SK-N-MC (cell line): ENCODE measurements around the gene PSMB11.

ENCODE experiments used
- DNase-seq: peaks from one replicate; pipeline ENCODE4 v3.0.0-alpha.2; 2011; ENCODE audit warnings: low read depth, low spot score
- H3K27ac ChIP-seq: fragments of 200-600 bp; sonication (generic); 2 replicates; pipeline ENCODE4 v1.5.1; 2016; ENCODE audit warnings: mixed run types
- H3K36me3 ChIP-seq: fragments of 200-600 bp; sonication (generic); 2 replicates; pipeline ENCODE4 v1.6.1; 2017; ENCODE audit warnings: antibody characterized with exemption, low read length, mixed read lengths; ENCODE audit not compliant: insufficient read depth
- H3K4me3 ChIP-seq: fragments of 200-600 bp; sonication (generic); 2 replicates; pipeline ENCODE4 v1.5.1; 2016
- H3K9ac ChIP-seq: fragments of 200-600 bp; sonication (generic); 2 replicates; pipeline ENCODE4 v1.8.0; 2017; ENCODE audit warnings: mixed run types, mixed read lengths; ENCODE audit not compliant: insufficient read length
- H3K9me3 ChIP-seq: fragments of 200-600 bp; sonication (generic); 2 replicates; pipeline ENCODE4 v1.6.1; 2017; ENCODE audit warnings: low read depth, mild to moderate bottlenecking, antibody characterized with exemption, low read length, moderate library complexity, mixed read lengths
- EZH2 ChIP-seq: fragments of 200-600 bp; sonication (generic); IDR thresholded peaks from one replicate; pipeline ENCODE4 v1.6.1; 2017; ENCODE audit warnings: antibody characterized with exemption
- FOXP2 ChIP-seq: optimal IDR thresholded peaks from 2 replicates; pipeline ENCODE3; 2011; ENCODE audit warnings: mild to moderate bottlenecking, moderate library complexity; ENCODE audit not compliant: insufficient read depth; ENCODE audit errors: extremely low read length, control extremely low read depth
- POLR2AphosphoS5 ChIP-seq: IDR thresholded peaks from 2 replicates; pipeline ENCODE4 v1.6.1; 2012; ENCODE audit warnings: mild to moderate bottlenecking, low read depth, low read length, borderline replicate concordance

PSMB11 gene

DNA sequence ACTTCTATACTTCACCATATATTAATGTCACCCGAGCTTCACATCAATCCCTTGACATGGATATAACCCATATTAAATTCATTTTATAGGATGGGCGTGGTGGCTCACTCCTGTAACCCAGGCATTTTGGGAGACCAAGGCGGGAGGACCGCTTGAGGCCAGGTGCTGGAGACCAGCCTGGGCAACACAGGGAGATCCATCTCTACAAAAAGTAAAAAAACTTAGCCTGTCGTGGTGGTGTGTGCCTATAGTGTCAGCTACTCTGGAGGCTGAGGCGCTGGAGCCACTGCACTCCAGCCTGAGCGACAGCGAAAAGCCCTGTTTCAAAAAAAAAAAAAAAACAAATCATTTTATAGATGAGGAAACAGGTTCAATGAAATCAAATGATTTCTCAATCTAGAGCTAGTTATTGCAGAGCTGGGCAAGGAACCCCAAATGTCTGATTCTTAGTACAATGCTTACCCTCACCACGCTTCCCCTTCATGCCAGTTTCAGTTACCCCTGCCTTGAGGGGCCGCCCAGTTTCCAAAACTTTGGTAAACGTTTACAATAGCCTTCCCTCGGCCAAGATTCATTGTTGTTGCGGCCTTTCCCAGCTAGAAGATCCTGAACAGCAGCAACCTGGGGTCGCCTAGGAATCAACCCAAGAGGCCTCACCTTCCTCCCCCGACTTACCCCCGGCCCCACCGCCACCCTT lies 8.1 kb upstream of the PSMB11 start:
- H3K36me3 ChIP-seq: peaks cover 40% of the 10 kb centered on the region
- peak overlapping the region; percentile 98 for H3K27ac ChIP-seq
- no peaks in the 10 kb centered on the region for H3K9me3 ChIP-seq
- TF ChIP-seq FOXP2 (no peak), POLR2AphosphoS5 (no peak)
- peak overlapping the region; percentile 83 for H3K4me3 ChIP-seq
- DNase-seq: no peak
- peak overlapping the region; percentile 96 for H3K9ac ChIP-seq

DNA sequence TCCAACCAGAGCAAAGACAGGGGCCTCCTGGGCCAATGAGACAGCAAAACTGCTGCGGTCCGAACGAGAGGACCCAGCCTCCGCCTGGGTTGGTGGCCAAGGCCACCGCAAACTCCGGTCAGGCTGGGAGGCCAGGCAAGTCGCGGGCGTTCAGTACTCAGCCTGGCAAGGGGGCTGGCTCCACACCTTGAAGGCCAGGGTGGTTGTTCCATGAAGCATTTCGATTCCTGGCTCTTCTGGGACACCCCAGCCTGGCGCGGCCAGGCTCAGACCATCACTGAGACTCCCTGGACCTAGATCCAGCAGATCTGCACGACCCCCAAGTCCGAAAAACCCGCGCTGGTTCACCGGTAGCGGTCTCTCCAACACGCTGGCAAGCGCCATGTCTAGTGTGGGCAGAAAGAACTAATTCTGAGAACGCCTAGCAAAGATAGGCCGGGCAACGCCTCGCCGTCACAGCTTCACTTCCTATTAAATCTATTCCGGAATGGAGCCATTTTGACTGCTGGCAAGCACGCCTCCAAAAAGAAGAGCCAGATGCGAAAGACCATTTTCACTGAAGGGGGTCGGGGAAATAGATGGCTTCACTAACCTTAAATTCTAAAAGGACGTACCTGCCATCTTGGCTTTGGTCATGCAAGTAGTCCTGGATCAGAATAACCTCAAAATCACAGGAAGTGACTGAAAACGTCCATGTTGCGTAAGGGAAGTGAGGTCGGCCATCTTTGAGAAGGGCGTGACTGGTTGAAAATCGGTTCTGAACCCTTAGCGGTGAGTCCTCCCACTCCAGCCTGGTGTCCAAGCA lies 7.3 kb upstream of the PSMB11 start, which contains the start of gene PSMB5:
Gene PSMB5, minus strand, starts transcription at position 403 of the 805 bp plus-strand sequence. Its CDS starts 19 bp downstream, at position 384.
- H3K4me3 ChIP-seq: peak within 1 kb of the TSS; percentile 83
- H3K9me3 ChIP-seq: no peaks in the 10 kb centered on the region
- H3K36me3 ChIP-seq: peaks cover 34% of the 10 kb centered on the region
- no peak for TF ChIP-seq EZH2
- TF ChIP-seq POLR2AphosphoS5: peak; percentile 88
- TF ChIP-seq FOXP2: no peak
- peak; percentile 92 for DNase-seq
- H3K9ac ChIP-seq: peak within 1 kb of the TSS; percentile 96
- peak within 1 kb of the TSS; percentile 98 for H3K27ac ChIP-seq

DNA sequence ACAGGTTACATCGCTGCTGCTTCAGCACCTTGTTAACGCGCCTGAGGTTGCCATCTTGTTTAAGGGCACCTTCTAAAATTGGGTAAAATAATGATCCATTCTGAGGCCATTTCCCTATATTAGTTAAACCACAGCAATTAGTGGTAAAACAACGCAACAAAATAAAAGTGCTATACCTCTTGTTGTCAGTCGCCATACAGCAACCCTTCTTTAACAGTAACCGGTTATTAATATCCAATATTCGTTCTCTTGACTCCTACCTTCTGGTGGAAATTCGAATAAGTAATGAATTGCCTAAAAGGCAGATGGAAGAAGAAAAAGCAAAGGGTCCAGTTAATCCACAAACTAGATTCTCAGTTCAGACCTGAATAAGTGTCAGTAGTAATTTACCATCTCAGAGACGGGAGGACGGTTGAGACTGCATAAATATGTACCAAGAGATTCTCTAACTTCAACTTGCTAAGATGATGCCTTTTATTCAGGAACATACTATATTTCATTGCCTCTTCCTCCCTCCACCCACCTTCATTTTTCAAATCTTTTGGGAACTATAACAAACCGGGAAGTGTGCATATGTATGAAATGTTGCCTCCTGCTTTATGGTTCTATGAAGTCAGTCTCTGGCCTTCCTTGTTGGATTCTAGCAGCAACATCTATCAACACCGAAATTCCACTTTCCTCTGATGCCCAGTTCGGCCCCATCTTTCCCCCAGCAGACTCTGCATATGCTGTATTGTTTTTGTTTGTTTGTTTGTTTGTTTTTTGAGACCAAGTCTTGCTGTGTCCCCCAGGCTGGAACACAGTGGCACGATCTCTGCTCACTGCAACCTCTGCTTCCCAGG lies 6.5 kb upstream of the PSMB11 start:
- TF ChIP-seq POLR2AphosphoS5: no peak; the same call in 1 of the 2 replicates
- TF ChIP-seq FOXP2: no peak
- no peak for TF ChIP-seq EZH2
- Histone ChIP-seq H3K9me3 (no peaks in the 10 kb centered on the region), H3K9ac (peak overlapping the region; percentile 96), H3K36me3 (peaks cover 30% of the 10 kb centered on the region), H3K27ac (peak overlapping the region; percentile 98), H3K4me3 (peak overlapping the region; percentile 83)
- no peak for DNase-seq

DNA sequence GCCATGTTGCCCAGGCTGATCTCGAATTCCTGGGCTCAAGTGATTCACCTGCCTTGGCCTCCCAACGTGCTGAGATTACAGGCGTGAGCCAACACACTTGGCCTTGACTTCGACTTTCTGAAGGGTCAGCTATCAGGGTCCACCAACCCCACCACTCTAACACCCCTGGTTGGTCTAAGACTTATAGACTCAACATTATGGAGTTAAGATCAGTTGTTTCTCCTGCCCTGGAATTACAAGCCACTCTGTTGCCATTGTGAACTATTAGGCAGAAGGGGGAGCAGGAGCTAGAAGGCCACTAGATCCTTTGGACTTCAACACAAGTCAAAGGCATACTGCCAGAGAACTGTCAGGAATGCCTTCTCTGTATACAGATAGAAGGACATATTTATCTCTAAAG lies 1.9 kb upstream of the PSMB11 start:
- Histone ChIP-seq H3K9ac (no peak overlapping the region), H3K36me3 (no peaks in the 10 kb centered on the region), H3K27ac (no peak overlapping the region), H3K9me3 (no peaks in the 10 kb centered on the region), H3K4me3 (no peak overlapping the region)
- no peak for DNase-seq
- no peak for TF ChIP-seq EZH2
- TF ChIP-seq FOXP2: no peak
- no peak for TF ChIP-seq POLR2AphosphoS5

DNA sequence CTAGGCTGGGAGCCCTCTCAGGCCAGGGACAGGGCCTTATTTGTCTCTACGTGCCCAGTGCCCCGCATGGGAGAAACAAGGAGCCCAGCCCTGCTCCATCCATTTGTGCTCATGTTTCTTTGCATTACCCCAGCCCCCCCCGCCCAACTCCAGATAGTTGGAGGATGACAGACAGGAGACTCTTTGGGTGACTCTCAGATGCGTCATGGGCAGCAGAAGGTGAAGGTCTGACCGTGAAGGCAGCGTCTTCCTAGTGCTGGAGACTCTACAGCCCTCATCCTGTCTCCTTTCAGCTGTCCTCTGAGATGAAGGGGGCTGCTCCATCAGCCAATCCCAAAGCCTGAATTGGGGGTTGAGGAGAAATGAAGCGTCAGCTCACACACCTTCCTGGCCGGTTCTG lies 283 bp upstream of the PSMB11 start:
- H3K9me3 ChIP-seq: no peaks in the 10 kb centered on the region
- DNase-seq: no peak
- no peaks in the 10 kb centered on the region for H3K36me3 ChIP-seq
- no peak overlapping the region for H3K27ac ChIP-seq
- no peak overlapping the region for H3K9ac ChIP-seq
- H3K4me3 ChIP-seq: no peak overlapping the region
- TF ChIP-seq POLR2AphosphoS5: no peak
- TF ChIP-seq EZH2: no peak
- TF ChIP-seq FOXP2: no peak

DNA sequence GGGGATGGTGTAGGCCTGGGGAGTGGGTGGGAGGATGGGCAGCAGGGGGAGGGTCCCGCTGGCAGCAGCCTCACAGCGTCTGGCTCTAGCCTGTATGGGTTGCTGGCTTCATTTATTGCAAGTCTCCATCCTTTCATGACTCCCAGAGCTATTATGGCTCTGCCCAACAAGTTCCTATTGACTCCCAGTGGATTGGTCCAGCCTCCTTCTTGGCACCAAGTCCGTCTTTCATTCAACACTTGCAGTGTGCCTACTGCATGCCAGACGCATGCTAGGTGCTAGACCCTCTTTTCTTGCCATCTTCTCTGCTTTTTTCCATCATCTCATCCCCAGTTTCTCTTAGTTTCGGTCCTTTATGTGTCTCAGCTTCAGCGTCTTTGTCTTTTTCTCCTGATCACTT lies 1.1 kb downstream of the PSMB11 start:
- Histone ChIP-seq H3K9ac (no peak overlapping the region), H3K36me3 (no peaks in the 10 kb centered on the region), H3K9me3 (no peaks in the 10 kb centered on the region), H3K27ac (no peak overlapping the region), H3K4me3 (no peak overlapping the region)
- DNase-seq: no peak
- no peak for TF ChIP-seq FOXP2
- no peak for TF ChIP-seq POLR2AphosphoS5
- TF ChIP-seq EZH2: no peak

DNA sequence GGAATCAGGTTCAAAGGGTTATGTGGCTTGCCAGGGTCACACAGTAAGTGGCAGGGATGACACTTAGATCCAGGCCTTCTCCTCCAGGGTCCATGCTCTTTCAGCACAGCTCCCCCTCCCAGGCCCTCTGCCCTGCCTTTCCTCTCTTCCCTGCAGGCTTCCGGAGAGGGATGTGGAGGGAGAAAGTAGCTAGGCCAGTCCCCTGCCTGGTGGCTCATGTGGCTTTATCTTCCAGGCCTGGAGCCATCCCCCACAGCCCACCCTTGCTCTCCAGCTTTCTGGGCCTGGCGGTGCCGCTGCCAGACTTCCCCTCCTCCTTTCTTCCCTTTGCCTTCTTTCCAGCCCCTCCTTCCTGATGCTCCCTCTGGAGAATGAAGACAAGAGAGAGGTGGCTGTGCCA lies 1.7 kb downstream of the PSMB11 start:
- no peak for TF ChIP-seq EZH2
- TF ChIP-seq FOXP2: no peak
- no peak for TF ChIP-seq POLR2AphosphoS5
- no peaks in the 10 kb centered on the region for H3K9me3 ChIP-seq
- H3K36me3 ChIP-seq: no peaks in the 10 kb centered on the region
- no peak for DNase-seq
- no peak overlapping the region for H3K27ac ChIP-seq
- H3K9ac ChIP-seq: no peak overlapping the region
- no peak overlapping the region for H3K4me3 ChIP-seq

DNA sequence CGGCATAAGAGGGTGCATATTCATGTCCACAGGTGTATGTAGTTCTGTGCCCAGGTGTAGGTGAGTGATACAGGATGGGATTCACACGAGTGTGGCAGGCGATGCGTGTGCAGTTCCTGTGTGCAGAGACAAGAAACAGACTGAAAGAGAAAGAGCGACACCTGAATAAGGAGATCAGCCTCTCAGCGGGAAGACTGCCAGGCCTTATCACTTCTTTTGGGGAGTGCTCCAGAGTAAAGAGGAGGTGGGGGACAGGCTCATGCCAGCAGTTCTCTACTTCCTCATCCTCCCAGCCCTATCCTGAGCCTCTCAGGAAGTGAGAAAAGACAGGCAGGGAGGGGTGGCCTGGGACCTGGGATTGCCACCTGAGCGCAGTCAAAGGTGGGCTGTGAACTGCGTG lies 2.8 kb downstream of the PSMB11 start:
- no peak for TF ChIP-seq EZH2
- no peak for TF ChIP-seq POLR2AphosphoS5
- no peak for TF ChIP-seq FOXP2

More for the DNA sequence above, 2.8 kb downstream of the PSMB11 start:
- no peaks in the 10 kb centered on the region for H3K36me3 ChIP-seq
- no peak overlapping the region for H3K4me3 ChIP-seq
- H3K9me3 ChIP-seq: no peaks in the 10 kb centered on the region
- no peak for DNase-seq
- no peak overlapping the region for H3K27ac ChIP-seq
- H3K9ac ChIP-seq: no peak overlapping the region
